Renal cortical epithelial cell (primary cell): ENCODE measurements around the gene GAMT. TPM values are rescaled to one million over a fixed set of nuclear protein-coding genes. Genes with fewer than 3 reads are reported as not detected.

ENCODE experiments used
- DNase-seq: peaks from one replicate; pipeline ENCODE4 v3.0.0-alpha.2; 2011; ENCODE audit warnings: low read depth
- total RNA-seq: library from RNA; depleted of rRNA; stranded (reverse); fragments of >200 nt; gene quantifications from 2 replicates; pipeline ENCODE4 v1.2.3, GENCODE V29; 2014

GAMT gene
- total RNA-seq, 1 donor from 2014 or later = 15.4 TPM

DNA sequence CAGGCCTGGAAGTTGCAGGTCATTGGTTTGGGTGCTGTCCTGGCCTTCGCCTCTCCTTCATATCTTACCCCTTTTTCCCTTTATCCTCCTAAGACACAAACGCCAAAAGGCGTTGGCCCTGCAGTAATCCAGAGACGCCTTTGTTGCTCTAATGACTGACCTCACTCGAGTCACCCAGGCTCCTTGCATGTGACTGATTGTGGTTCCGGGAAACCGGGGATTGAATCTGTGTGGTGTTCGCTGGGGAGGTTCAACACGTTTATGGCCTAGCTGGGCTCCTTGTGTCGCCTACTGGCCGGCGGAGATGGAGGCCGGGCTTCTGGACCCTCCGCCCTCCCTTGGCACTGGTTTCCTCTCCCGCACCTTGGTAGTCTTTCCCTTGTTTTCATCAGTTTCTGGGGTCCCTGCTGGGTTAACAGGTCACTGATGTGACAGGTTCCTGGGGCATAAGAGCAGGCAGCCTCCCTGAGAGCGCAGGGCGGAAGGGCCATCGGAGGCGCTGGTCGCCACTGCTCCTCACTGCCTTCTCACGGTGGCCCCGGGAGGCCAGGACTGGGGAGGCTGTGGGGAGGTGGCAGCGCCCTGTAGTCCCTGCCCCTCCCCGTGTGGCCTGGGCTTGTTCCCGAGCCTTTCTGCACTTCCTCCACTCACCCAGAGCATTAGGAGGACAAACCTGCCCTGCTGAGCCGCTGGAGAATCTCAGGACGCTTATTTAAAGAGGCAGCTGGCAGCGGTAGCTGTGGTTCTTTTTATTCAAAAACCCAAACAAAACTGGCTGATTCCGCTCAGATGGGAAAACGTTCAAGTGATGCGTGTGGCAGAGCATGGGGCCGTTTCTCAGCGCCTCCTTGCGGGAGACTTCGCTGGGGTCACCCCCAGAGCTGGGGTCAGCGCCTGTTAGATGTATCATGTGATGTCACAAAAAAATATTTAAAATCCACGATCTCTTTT, 35.7 kb downstream of the GAMT start:
- no peak for DNase-seq

DNA sequence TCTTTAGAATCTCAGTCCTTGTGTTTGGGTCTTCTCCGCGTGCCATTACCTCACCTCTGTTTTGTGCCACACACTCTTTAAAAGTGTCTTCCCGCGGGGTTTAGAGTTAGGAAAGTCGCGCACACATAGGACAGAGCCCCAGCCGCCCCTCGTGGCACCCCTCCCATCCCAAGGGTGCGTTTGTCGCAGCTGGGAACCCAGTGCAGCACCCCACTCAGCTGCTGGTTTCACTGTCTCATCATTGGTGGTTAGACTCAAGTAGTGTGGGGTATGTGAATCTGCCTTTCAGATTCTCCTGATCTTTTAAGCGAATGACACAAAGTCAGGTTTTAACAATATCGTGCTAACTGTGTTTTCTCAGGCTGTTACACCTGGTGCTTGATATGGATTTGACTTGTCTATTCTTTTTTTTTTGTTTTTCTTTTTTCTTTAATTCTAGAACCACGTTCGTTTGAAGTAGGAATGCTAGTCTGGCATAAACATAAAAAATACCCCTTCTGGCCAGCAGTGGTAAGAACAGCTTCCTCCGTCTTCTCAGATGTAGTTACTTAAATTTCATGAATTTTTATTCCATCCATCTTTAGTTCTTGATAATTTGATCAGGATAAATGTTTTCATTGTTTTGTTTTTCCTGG, 37.2 kb downstream of the GAMT start:
- no peak for DNase-seq

DNA sequence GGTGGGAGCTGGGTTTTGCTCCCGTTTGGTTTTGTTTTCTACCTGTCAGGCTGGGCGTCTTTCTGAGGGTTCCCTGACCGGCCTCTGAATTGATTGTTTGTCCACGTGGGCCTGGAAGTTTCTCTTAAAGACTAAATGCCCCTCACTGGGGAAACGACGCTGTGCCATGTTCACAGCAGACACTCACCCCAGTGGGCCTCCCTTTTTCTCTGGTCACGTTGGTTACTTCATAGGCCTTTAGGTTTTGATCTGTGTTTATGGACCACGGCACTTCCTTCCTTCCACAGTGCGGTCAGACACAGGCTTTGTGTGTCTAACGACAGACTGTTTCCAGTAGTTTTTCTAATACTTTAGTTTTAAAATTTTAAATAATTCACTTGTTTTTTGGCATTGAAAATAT, 37.7 kb downstream of the GAMT start:
- DNase-seq = no peak

DNA sequence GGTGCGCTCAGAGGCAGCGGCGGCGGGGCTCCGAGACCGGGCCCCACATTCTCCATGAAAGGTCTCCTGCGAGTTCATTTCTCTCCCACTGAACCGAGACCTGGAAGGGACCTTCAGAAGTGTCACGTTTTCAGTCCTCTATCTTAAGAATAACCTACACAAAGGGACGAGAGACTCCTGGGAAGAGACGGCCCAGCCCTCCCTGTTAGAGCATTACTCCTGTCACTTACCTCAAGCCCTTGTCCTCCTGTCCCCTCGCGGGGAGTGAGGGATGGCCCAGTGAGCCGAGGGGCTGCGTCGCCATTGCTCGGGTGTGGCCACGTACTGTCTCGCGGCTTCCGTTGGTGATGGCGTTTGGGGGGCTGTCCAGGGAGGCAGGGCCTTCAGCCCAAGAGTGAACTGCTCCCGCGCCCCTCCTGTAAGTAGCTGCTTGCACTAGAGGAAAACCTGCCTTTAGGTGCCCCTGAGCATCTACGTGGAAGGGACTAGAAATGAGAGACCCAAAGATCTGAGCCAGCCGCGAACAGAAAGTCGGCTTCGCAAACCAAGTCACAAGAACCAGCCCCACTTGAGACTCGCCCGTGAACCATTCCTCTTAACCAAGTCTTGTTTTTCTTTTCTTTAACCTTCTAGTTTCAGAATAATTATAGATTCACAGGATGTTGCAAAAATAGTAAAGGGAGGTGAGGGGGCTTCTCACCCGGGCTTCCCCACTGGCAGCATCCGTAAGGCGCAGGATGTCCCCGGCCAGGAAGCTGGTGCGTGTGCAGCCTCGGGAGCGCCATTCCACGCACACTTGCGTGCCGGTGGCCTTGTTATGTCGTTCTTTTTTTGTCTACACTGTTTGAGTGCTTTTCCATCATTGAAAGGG, 38.7 kb downstream of the GAMT start:
- DNase-seq = no peak

DNA sequence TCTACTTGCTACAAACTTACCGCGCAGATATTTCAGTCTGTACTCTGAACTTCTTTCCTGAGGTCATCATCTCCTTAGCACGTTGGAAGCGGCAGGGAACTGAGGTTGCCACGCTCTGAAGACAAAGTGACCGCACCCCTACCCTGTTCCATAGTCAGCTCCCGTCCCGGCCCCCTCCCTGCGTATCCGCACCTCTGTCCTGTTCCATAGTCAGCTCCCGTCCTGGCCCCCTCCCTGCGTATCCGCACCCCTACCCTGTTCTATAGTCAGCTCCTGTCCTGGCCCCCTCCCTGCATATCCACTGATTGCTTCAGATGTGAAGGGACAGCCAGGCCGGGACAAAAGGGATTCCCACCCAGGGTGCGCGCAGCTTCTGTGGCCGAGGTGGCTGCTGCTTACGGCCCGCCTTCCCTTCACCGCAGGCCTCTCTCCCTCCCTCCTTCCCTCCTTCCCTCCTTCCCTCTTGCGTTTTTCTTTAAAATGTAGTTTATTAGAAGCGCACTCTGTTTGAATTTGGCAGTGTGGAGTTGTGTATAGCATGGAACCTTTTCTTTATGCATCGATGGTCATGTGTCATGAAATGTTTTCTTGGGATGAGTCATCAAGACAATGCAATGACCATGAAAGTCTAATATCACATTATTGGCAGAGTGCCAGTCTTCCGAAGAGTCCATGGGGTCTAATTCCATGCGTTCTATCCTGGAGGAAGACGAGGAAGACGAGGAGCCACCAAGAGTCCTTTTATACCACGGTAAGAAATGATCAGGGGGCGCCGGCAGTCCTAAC, 39.5 kb downstream of the GAMT start:
- DNase-seq = peak; percentile 61

DNA sequence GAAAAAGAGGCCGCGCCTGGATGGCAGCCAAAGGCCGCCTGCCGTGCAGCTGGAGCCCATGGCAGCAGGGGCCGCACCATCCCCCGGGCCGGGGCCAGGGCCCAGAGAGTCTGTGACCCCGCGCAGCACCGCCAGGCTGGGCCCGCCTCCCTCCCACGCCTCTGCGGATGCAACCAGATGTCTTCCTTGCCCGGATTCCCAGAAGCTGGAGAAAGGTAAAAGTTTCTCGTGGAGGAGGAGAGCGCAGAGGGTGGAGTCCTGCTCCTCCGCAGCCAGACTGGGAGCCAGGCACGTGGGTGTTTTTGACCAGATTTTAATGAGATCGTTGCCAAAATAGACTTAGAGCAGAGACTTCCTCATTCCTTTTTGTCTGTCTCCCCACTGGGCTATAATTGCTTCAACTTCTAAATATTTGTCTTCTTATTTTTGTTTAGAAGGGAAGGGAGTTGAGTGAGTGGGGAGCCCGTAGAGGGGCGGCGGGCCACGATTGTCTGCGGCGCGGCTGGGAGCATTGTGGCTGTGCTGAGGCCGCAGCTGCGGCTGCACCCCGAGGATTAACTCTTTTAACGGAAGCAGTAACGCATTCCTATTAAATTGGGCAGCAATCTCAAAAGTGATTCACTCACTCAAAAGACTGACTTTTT, 40.4 kb downstream of the GAMT start:
- DNase-seq = no peak

DNA sequence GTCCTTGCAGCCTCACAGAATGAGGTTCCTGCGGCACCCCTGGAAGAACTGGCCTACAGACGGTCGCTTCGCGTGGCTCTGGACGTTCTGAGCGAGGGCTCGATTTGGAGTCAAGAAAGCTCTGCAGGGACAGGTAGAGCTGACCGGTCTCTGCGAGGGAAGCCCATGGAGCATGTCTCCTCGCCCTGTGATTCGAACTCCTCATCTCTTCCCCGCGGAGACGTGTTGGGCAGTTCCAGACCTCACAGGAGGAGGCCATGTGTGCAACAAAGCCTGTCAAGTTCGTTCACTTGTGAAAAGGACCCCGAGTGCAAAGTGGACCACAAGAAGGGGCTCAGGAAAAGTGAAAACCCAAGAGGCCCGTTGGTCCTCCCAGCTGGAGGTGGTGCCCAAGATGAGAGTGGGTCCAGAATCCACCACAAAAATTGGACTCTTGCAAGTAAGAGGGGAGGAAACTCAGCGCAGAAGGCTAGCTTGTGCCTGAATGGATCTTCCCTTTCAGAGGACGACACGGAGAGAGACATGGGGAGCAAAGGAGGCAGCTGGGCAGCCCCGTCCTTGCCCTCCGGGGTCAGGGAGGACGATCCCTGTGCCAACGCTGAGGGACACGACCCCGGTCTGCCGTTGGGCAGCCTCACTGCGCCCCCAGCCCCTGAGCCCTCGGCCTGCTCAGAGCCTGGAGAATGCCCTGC, 41.1 kb downstream of the GAMT start:
- no peak for DNase-seq

DNA sequence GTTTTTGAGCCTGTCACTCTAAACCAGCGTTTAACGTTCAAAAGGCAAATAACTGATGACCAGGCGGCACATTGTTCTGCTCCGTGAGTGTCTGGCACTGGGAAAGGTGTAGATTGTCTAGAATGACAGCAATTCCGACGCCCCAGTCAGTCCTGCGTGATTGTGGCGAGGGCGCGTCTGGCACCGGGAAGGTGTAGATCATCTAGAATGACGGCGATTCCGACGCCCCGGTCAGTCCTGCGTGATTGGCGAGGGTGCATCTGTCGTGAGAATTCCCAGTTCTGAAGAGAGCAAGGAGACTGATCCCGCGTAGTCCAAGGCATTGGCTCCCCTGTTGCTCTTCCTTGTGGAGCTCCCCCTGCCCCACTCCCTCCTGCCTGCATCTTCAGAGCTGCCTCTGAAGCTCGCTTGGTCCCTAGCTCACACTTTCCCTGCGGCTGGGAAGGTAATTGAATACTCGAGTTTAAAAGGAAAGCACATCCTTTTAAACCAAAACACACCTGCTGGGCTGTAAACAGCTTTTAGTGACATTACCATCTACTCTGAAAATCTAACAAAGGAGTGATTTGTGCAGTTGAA, 43.7 kb downstream of the GAMT start:
- DNase-seq = no peak

DNA sequence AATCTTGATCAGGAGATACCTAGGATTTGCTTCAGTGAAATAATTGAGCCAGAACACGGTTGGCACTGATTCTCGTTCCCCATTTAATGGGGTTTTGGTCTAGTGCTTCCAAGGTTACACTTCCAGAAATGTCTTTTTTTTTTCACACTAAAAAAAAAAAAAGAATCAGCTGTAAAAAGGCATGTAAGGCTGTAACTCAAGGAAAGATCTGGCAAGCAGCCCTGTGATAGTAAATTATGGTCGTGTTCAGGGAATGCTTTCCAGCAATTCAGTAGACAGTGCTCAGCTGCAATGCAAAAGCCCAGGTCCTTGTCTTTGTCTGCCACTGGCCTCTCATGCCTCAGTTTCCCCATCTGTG, 44.9 kb downstream of the GAMT start:
- DNase-seq = peak; percentile 47

DNA sequence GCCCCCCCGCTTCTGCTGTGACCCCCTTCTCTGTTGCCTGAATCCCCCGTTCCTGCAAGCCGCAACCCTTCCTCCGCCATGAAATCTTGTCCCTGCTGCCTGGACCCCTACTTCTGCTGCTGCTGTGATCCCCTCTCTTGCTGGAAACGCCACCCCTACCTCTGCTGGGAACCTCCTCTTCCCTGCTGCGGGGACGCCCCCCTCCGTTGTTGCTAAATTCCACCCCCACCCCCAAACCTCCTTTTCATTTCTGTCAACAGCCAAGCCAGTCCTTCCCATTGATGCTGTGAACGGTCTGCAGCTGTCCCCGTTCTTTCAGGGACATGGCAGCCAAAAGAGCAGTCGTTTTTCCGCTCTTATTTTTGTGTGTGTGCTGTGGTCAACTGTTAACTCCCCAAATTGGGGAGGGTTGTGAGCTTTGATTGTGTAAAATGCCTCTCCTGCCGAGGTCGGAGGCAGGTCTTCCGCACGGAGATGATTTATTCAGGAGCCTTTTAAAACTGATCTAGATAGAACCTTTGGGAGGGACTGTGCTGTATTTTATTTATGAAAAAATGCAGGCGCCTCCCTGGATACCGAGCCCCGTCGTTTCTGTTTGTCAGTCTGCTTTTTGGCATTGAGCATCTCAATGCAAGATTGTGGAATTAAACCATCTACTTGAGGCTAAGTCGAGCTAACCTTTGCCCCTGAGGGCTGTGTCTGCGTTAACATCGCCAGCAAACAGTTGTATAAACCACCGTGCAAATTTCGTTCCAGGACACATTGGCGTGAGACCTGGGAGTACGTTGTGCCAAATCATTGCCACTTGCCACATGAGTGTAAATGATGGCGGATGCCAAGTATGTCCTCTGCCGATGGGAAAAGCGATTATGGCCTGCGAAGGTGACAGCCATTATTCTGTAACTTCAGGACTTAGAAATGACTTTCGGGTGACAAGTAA, 45.5 kb downstream of the GAMT start:
- no peak for DNase-seq

DNA sequence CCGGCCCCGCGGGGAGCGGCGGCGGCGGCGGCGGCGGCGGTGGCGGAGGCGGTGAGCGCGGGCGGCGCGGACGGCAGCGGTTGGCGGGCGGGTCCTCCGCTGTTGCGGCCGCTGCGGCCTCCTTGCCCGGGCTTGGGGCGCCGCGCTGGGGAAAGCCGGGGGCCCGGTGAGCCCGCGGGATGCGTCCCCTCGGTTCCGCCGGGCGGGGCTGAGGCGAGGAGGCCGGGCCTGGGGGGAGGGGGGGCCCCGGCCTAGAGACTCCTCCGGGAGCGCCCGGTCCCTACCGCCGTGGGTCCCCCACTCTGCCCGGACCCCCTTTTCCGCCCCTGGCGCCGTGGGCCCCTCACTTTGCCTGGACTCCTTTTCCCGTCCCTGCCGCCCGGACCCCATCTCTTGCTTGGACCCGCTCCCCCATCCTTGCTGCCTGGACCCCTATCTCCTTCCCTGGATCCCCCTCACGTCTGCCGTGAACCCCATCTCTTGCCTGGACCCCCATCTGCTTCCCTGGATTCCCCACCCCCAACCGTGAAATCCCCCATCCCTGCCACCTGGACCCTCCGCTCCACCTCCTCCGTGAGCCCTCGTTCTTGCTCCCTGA, 46.3 kb downstream of the GAMT start:
- no peak for DNase-seq

DNA sequence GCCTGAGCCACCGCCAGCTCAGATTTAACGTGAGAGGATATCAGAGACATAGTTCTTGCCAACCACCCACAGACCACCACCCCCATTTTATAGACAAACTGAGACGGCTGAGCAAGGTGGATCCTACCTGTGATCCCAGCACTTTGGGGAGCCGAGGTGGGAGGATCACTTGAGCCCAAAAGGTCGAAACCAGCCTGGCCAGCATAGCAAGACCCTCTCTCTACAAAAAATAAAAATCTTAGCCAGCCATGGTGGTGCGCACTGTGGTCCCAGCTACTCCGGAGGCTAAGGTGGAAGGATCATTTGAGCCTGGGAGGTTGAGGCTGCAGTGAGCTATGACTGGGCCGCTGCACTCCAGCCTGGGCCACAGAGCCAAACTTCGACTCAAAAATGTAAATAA, 48.2 kb downstream of the GAMT start:
- no peak for DNase-seq

DNA sequence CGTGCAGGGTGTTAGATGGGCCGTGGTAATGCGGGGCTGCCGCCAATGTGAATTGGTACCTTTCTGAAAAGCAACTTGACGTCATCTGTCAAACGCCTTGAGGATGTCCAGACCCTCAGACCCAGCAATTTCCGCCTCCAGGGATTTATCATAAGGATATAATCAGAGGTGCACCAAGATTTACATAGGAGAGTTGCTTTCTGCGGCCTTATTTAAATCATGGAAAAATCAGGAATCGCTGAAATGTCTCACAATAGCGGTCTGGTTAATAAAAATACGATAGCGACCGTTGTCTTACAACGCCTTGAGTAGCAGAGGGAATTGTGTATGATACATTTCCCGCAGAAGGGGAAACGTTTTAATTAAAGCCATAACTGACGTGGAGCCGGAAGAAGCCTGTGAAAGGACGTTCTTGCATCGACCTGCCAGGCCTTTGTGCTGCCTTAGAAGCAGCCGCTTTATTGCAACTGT, 49.9 kb downstream of the GAMT start:
- no peak for DNase-seq

DNA sequence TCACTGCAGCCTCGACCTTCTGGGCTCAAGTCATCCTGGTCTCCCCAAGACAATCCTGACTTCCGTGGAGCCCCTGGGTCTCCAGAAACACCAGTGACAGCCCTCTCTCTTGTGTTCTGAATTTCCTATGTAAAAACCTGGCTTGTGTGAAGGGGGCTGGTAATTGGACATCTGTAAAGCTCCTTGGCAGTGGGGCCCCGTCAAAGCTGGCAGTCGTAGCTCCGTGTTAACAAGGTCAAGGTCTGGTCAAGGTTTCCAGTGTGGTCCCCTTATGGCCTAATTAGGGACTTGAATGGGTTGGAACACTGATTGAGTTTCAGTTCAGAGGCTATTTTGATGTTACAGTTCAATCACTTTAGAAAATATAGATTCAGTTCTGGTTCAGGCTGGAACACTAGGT, 50.5 kb downstream of the GAMT start:
- no peak for DNase-seq

DNA sequence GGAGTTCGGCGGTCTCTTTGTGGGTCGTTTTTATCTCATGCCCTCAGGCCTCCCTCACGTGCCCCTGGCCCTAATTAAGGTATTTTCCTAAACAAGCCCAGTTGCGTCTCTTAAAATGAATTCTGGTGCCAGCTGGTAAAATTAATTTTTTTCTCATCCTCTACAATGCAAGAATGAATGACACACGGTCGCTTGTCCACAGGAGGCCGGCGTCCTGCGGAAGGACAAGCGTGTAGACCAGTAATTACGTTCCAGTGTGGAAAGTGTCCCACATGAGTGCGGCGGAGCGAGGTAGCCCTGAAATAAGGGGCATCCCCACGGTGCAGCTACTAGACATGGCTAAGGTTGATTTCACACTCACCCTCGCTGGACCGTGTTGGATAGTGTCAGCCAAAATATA, 52.1 kb downstream of the GAMT start:
- no peak for DNase-seq
